OCI-LY1 (cell line): ENCODE data around the gene MGAT3.

Source experiments
- H2AFZ ChIP-seq: fragments of 200-600 bp; sonication (generic), shearing (Covaris generic); 2 replicates; pipeline ENCODE4 v1.6.0; 2014; ENCODE audit warnings: antibody characterized with exemption, mild to moderate bottlenecking, low read length
- H3F3A ChIP-seq: fragments of 200-600 bp; sonication (generic), shearing (Covaris generic); 2 replicates; pipeline ENCODE4 v1.6.0; 2014; ENCODE audit warnings: mild to moderate bottlenecking, antibody characterized with exemption, low read length, moderate library complexity; ENCODE audit not compliant: insufficient read depth
- H3K27ac ChIP-seq: fragments of 200-600 bp; sonication (generic); 2 replicates; pipeline ENCODE4 v1.5.1; 2014; ENCODE audit warnings: low read length, mixed run types, mild to moderate bottlenecking, low read depth; ENCODE audit not compliant: poor library complexity, severe bottlenecking
- H3K27me3 ChIP-seq: fragments of 200-600 bp; sonication (generic); 2 replicates; pipeline ENCODE4 v1.6.0; 2014; ENCODE audit warnings: antibody characterized with exemption, mild to moderate bottlenecking, low read length, moderate library complexity; ENCODE audit not compliant: insufficient read depth
- H3K36me3 ChIP-seq: fragments of 200-600 bp; sonication (generic); 2 replicates; pipeline ENCODE4 v1.6.1; 2014; ENCODE audit warnings: mild to moderate bottlenecking, antibody characterized with exemption, low read length, moderate library complexity, mixed read lengths; ENCODE audit not compliant: insufficient read depth
- H3K4me1 ChIP-seq: fragments of 200-600 bp; sonication (generic); 2 replicates; pipeline ENCODE4 v1.5.1; 2014; ENCODE audit warnings: mild to moderate bottlenecking, low read length, moderate library complexity; ENCODE audit not compliant: insufficient read depth, severe bottlenecking
- H3K4me2 ChIP-seq: fragments of 200-600 bp; sonication (generic), shearing (Covaris generic); 2 replicates; pipeline ENCODE4 v1.6.1; 2014; ENCODE audit warnings: low read length
- H3K4me3 ChIP-seq: fragments of 200-600 bp; sonication (generic); 2 replicates; pipeline ENCODE4 v1.5.1; 2014; ENCODE audit warnings: low read length, low read depth, mild to moderate bottlenecking, mixed read lengths; ENCODE audit not compliant: poor library complexity, severe bottlenecking
- H3K79me2 ChIP-seq: fragments of 200-600 bp; shearing (Covaris generic); 2 replicates; pipeline ENCODE4 v1.6.1; 2016; ENCODE audit warnings: mixed run types, low read length, mixed read lengths; ENCODE audit not compliant: insufficient read depth
- H3K9ac ChIP-seq: fragments of 200-600 bp; sonication (generic), shearing (Covaris generic); 2 replicates; pipeline ENCODE4 v1.6.1; 2014; ENCODE audit warnings: mild to moderate bottlenecking, low read length, mixed read lengths
- H3K9me2 ChIP-seq: fragments of 200-600 bp; sonication (generic), shearing (Covaris generic); 2 replicates; pipeline ENCODE4 v1.6.1; 2014; ENCODE audit warnings: low read depth, mild to moderate bottlenecking, low read length, mixed read lengths
- H3K9me3 ChIP-seq: fragments of 200-600 bp; shearing (Covaris generic); 2 replicates; pipeline ENCODE4 v1.6.1; 2014; ENCODE audit warnings: low read length, mixed read lengths
- H4K20me1 ChIP-seq: fragments of 200-600 bp; sonication (generic), shearing (Covaris generic); 2 replicates; pipeline ENCODE4 v1.6.0; 2016; ENCODE audit warnings: mild to moderate bottlenecking, low read length; ENCODE audit not compliant: insufficient read depth
- CTCF ChIP-seq: fragments of 200-600 bp; sonication (generic), shearing (Covaris generic); IDR thresholded peaks from 2 replicates; pipeline ENCODE4 v1.5.1; 2017; ENCODE audit warnings: mild to moderate bottlenecking, antibody characterized with exemption, low read length, moderate library complexity, mixed read lengths
- EZH2 ChIP-seq: fragments of 200-600 bp; sonication (generic), shearing (Covaris generic); IDR thresholded peaks from 2 replicates; pipeline ENCODE4 v1.8.0; 2017; ENCODE audit warnings: borderline replicate concordance, mixed run types, mild to moderate bottlenecking, antibody characterized with exemption, low read length, moderate library complexity, mixed read lengths

Gene MGAT3

GRCh38 chr22:39498802-39499201 is 42.0 kb downstream of the MGAT3 start:
- H3K4me3 ChIP-seq = no peak overlapping the region
- H3K27me3 ChIP-seq = no peaks in the 10 kb centered on the region
- no peak overlapping the region for H3K4me2 ChIP-seq
- H3K36me3 ChIP-seq = peaks cover 12% of the 10 kb centered on the region; the same call in 1 of the 2 replicates
- H4K20me1 ChIP-seq = no peaks in the 10 kb centered on the region
- H2AFZ ChIP-seq = no peak overlapping the region
- no peaks in the 10 kb centered on the region for H3K9me3 ChIP-seq
- H3K9me2 ChIP-seq = no peaks in the 10 kb centered on the region
- H3K9ac ChIP-seq = no peak overlapping the region
- TF ChIP-seq CTCF = no peak
- H3K27ac ChIP-seq = no peak overlapping the region
- peaks cover 22% of the 10 kb centered on the region for H3K4me1 ChIP-seq
- peaks cover 13% of the 10 kb centered on the region for H3K79me2 ChIP-seq
- no peaks in the 10 kb centered on the region for H3F3A ChIP-seq

GRCh38 chr22:39500101-39500500 is 43.3 kb downstream of the MGAT3 start:
- Histone ChIP-seq H3K27ac (no peak overlapping the region), H3K9ac (no peak overlapping the region), H3K79me2 (peaks cover 21% of the 10 kb centered on the region), H3K36me3 (peaks cover 25% of the 10 kb centered on the region), H3K9me2 (no peaks in the 10 kb centered on the region), H3K9me3 (no peaks in the 10 kb centered on the region), H3K27me3 (no peaks in the 10 kb centered on the region), H3K4me1 (peaks cover 26% of the 10 kb centered on the region), H3F3A (no peaks in the 10 kb centered on the region), H3K4me3 (no peak overlapping the region), H3K4me2 (no peak overlapping the region), H4K20me1 (no peaks in the 10 kb centered on the region), H2AFZ (no peak overlapping the region)
- TF ChIP-seq CTCF (no peak), EZH2 (no peak)

- no peaks in the 10 kb centered on the region for H3K27me3 ChIP-seq
- H3K9me3 ChIP-seq = no peaks in the 10 kb centered on the region
- TF ChIP-seq EZH2 (no peak), CTCF (no peak)
- peak overlapping the region; percentile 100 for H3K4me2 ChIP-seq
- no peaks in the 10 kb centered on the region for H3F3A ChIP-seq
- no peak overlapping the region for H3K27ac ChIP-seq
- H4K20me1 ChIP-seq = no peaks in the 10 kb centered on the region
- no peak overlapping the region for H2AFZ ChIP-seq
- H3K9ac ChIP-seq = no peak overlapping the region; the same call in 1 of the 2 replicates
- H3K4me3 ChIP-seq = peak overlapping the region; percentile 92
- peaks cover 40% of the 10 kb centered on the region for H3K36me3 ChIP-seq
- peaks cover 18% of the 10 kb centered on the region for H3K4me1 ChIP-seq
- peaks cover 21% of the 10 kb centered on the region for H3K79me2 ChIP-seq
- no peaks in the 10 kb centered on the region for H3K9me2 ChIP-seq
These were observed 44.9 kb downstream of the MGAT3 start for GRCh38 chr22:39501644-39502108.
